ENCODE data around the gene ZFAND3. TPM values are rescaled to one million over a fixed set of nuclear protein-coding genes. Genes with fewer than 3 reads are reported as not detected.

ZFAND3 gene
- total RNA-seq, 6 experiments from 2014 or later = 75.2 to 93.2 (median 87.0) TPM

- H3K9me3 Mint-ChIP-seq = no peaks in the 10 kb centered on the region
- H3K27me3 Mint-ChIP-seq (ENCODE audit: insufficient read depth) = peaks cover 2% of the 10 kb centered on the region
- no peak for DNase-seq
- no peak for TF ChIP-seq CTCF (IDR thresholded peaks at IDR 0.05)
- H3K36me3 Mint-ChIP-seq (ENCODE audit: low read depth) = peaks cover 19% of the 10 kb centered on the region
- peaks cover 32% of the 10 kb centered on the region for H3K4me1 Mint-ChIP-seq (ENCODE audit: low read depth)
- no peak overlapping the region for H3K27ac Mint-ChIP-seq
- no peak overlapping the region for H3K4me3 Mint-ChIP-seq
These were observed 260.0 kb downstream of the ZFAND3 start for GRCh38 chr6:38079537-38079936.

- H3K36me3 Mint-ChIP-seq (ENCODE audit: low read depth) = peaks cover 12% of the 10 kb centered on the region
- peak; percentile 12 for DNase-seq
- H3K4me1 Mint-ChIP-seq (ENCODE audit: low read depth) = peaks cover 39% of the 10 kb centered on the region
- H3K27ac Mint-ChIP-seq = peak overlapping the region; percentile 20; the same call in 1 of the 2 replicates
- H3K27me3 Mint-ChIP-seq (ENCODE audit: insufficient read depth) = peaks cover 2% of the 10 kb centered on the region
- TF ChIP-seq CTCF (IDR thresholded peaks at IDR 0.05) = no peak
- no peaks in the 10 kb centered on the region for H3K9me3 Mint-ChIP-seq
- H3K4me3 Mint-ChIP-seq = no peak overlapping the region
These were observed 260.8 kb downstream of the ZFAND3 start for GRCh38 chr6:38080360-38080759.

GRCh38 chr6:38080889-38081288, 261.4 kb downstream of the ZFAND3 start:
- H3K27ac Mint-ChIP-seq = peak overlapping the region; percentile 20

GRCh38 chr6:38085031-38085430, 265.5 kb downstream of the ZFAND3 start:
- H3K9me3 Mint-ChIP-seq = no peaks in the 10 kb centered on the region
- H3K27me3 Mint-ChIP-seq (ENCODE audit: insufficient read depth) = peaks cover 4% of the 10 kb centered on the region
- no peak for TF ChIP-seq CTCF (IDR thresholded peaks at IDR 0.05)
- H3K27ac Mint-ChIP-seq = no peak overlapping the region
- peaks cover 23% of the 10 kb centered on the region for H3K4me1 Mint-ChIP-seq (ENCODE audit: low read depth)
- no peak for DNase-seq
- no peak overlapping the region for H3K4me3 Mint-ChIP-seq
- H3K36me3 Mint-ChIP-seq (ENCODE audit: low read depth) = peaks cover 31% of the 10 kb centered on the region

More at GRCh38 chr6:38080889-38081288, 261.4 kb downstream of the ZFAND3 start:
- H3K4me3 Mint-ChIP-seq = no peak overlapping the region
- H3K9me3 Mint-ChIP-seq = no peaks in the 10 kb centered on the region
- DNase-seq = no peak
- H3K4me1 Mint-ChIP-seq (ENCODE audit: low read depth) = peaks cover 39% of the 10 kb centered on the region
- peaks cover 2% of the 10 kb centered on the region for H3K27me3 Mint-ChIP-seq (ENCODE audit: insufficient read depth)
- peaks cover 14% of the 10 kb centered on the region for H3K36me3 Mint-ChIP-seq (ENCODE audit: low read depth)
- TF ChIP-seq CTCF (IDR thresholded peaks at IDR 0.05) = no peak

GRCh38 chr6:38086346-38086745, 266.8 kb downstream of the ZFAND3 start:
- Mint-ChIP-seq H3K27ac (no peak overlapping the region), H3K9me3 (no peaks in the 10 kb centered on the region), H3K4me3 (no peak overlapping the region), H3K27me3 (ENCODE audit: insufficient read depth) (peaks cover 4% of the 10 kb centered on the region), H3K36me3 (ENCODE audit: low read depth) (peaks cover 31% of the 10 kb centered on the region), H3K4me1 (ENCODE audit: low read depth) (peaks cover 10% of the 10 kb centered on the region)
- no peak for DNase-seq
- no peak for TF ChIP-seq CTCF (IDR thresholded peaks at IDR 0.05)

GRCh38 chr6:38088010-38088409, 268.5 kb downstream of the ZFAND3 start:
- TF ChIP-seq CTCF (IDR thresholded peaks at IDR 0.05) = no peak
- H3K27me3 Mint-ChIP-seq (ENCODE audit: insufficient read depth) = peaks cover 2% of the 10 kb centered on the region; the same call in 1 of the 2 replicates
- H3K36me3 Mint-ChIP-seq (ENCODE audit: low read depth) = peaks cover 25% of the 10 kb centered on the region
- no peak overlapping the region for H3K27ac Mint-ChIP-seq
- no peak overlapping the region for H3K4me3 Mint-ChIP-seq
- DNase-seq = no peak
- peaks cover 7% of the 10 kb centered on the region for H3K4me1 Mint-ChIP-seq (ENCODE audit: low read depth)
- no peaks in the 10 kb centered on the region for H3K9me3 Mint-ChIP-seq
